HEK293T (cell line): Measurements from ENCODE around the gene ERCC3.

Experiments
- CTCF ChIA-PET: fragments of 350-600 bp; formaldehyde crosslinking; extraction: SDS; loops from one replicate; lab custom pipeline; 2021; ENCODE audit warnings: antibody characterized with exemption, inconsistent platforms; lab: Yijun Ruan, JAX
- POLR2A ChIA-PET: fragments of 350-600 bp; formaldehyde crosslinking; extraction: SDS; loops from one replicate; lab custom pipeline; 2020; ENCODE audit warnings: antibody characterized with exemption, inconsistent platforms; lab: Yijun Ruan, JAX
- DNase-seq: peaks from one replicate; pipeline ENCODE4 v3.0.0; 2012; ENCODE audit warnings: mixed read lengths; ENCODE audit errors: extremely low spot score
- ARNT ChIP-seq: fragments of 450-650 bp; IDR thresholded peaks from 2 replicates; pipeline ENCODE4 v1.6.1; 2017; ENCODE audit warnings: mild to moderate bottlenecking
- BHLHE40 ChIP-seq: fragments of 450-650 bp; IDR thresholded peaks from 2 replicates; pipeline ENCODE4 v1.6.1; 2016; ENCODE audit warnings: mild to moderate bottlenecking, moderate library complexity, borderline replicate concordance
- CTBP1 ChIP-seq: fragments of 450-650 bp; IDR thresholded peaks from 2 replicates; pipeline ENCODE4 v1.6.1; 2016; ENCODE audit warnings: borderline replicate concordance
- ELF4 ChIP-seq: fragments of 450-650 bp; IDR thresholded peaks from 2 replicates; pipeline ENCODE4 v1.6.1; 2017; ENCODE audit warnings: antibody characterized with exemption
- FOXA1 ChIP-seq: fragments of 450-650 bp; IDR thresholded peaks from 2 replicates; pipeline ENCODE4 v1.6.1; 2016; ENCODE audit warnings: mild to moderate bottlenecking
- FOXK2 ChIP-seq: fragments of 450-650 bp; IDR thresholded peaks from 2 replicates; pipeline ENCODE4 v1.6.1; 2016; ENCODE audit warnings: mild to moderate bottlenecking
- FOXM1 ChIP-seq: fragments of 450-650 bp; IDR thresholded peaks from 2 replicates; pipeline ENCODE4 v1.6.1; 2017; ENCODE audit warnings: mild to moderate bottlenecking, borderline replicate concordance
- HDGF ChIP-seq: fragments of 450-650 bp; IDR thresholded peaks from 2 replicates; pipeline ENCODE4 v1.6.1; 2017; ENCODE audit warnings: antibody characterized with exemption, borderline replicate concordance
- L3MBTL2 ChIP-seq: fragments of 450-650 bp; conservative IDR thresholded peaks from 2 replicates; pipeline ENCODE4 v1.6.1; 2016; ENCODE audit warnings: mild to moderate bottlenecking
- LEF1 ChIP-seq: fragments of 450-650 bp; IDR thresholded peaks from 2 replicates; pipeline ENCODE4 v1.6.1; 2017; ENCODE audit warnings: mild to moderate bottlenecking, borderline replicate concordance
- NFRKB ChIP-seq: fragments of 450-650 bp; IDR thresholded peaks from 2 replicates; pipeline ENCODE4 v1.6.1; 2016; ENCODE audit warnings: mild to moderate bottlenecking, moderate library complexity
- PKNOX1 ChIP-seq: fragments of 450-650 bp; IDR thresholded peaks from 2 replicates; pipeline ENCODE4 v1.6.1; 2016
- SP1 ChIP-seq: fragments of 450-650 bp; IDR thresholded peaks from 2 replicates; pipeline ENCODE4 v1.6.1; 2017
- SUZ12 ChIP-seq: fragments of 450-650 bp; IDR thresholded peaks from 2 replicates; pipeline ENCODE4 v1.6.1; 2016; ENCODE audit warnings: mild to moderate bottlenecking
- TARDBP ChIP-seq: fragments of 450-650 bp; IDR thresholded peaks from 2 replicates; pipeline ENCODE4 v1.6.1; 2016
- ZNF384 ChIP-seq: fragments of 450-650 bp; IDR thresholded peaks from 2 replicates; pipeline ENCODE4 v1.6.1; 2016

Gene ERCC3

GRCh38 chr2:127305990-127306585, 12.1 kb upstream of the ERCC3 start:
- no peak for DNase-seq
- TF ChIP-seq FOXM1 (no peak), L3MBTL2 (no peak), NFRKB (no peak), SP1 (no peak)
- POLR2A ChIA-PET = interaction anchor here (2.2 kb wide), 1 partner anchor 12 kb away, joined by 9 read pairs; the partner anchor contains the start of gene ERCC3
- CTCF ChIA-PET = interaction anchor here (0.7 kb wide), 1 partner anchor 176 kb away, joined by 3 read pairs; no protein-coding TSS in a partner anchor

GRCh38 chr2:127302168-127302567, 8.2 kb upstream of the ERCC3 start:
- ChIA-PET POLR2A (interaction anchor here (1.7 kb wide), 1 partner anchor 8 kb away, joined by 8 read pairs; the partner anchor contains the start of gene ERCC3), CTCF (no interaction called here)
- no peak for DNase-seq
- TF ChIP-seq BHLHE40 (no peak), TARDBP (no peak), LEF1 (no peak), FOXA1 (no peak), SP1 (no peak), SUZ12 (no peak), FOXK2 (no peak), PKNOX1 (no peak), HDGF (no peak), ELF4 (no peak), ARNT (no peak), FOXM1 (no peak), ZNF384 (no peak), NFRKB (no peak), CTBP1 (no peak), L3MBTL2 (no peak)

DNA sequence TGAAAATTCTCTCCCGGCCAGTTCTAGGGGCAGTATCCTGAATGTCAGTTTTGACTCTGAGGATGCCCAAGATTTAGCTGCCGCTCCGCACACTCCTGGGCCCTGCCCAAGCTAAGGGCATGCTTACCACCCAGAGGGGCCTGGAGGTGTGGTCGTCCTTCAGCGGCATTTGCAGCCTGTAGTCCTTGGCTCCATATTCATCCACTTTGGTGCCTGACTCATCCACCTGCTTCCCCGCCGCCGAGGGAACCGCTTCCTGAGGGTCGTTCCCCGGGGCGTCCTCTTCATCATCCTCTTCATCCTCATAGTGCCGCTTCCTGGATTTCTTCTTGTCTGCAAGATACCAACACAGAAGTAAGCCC, 577 bp downstream of the ERCC3 start:
- CTCF ChIA-PET = interaction anchor here (1.8 kb wide), 1 partner anchor 96 kb away, joined by 7 read pairs; no protein-coding TSS in a partner anchor
- POLR2A ChIA-PET = interaction anchor here (0.6 to 1.9 kb wide), 37 partner anchors 9 to 233 kb away, joined by 3 to 15 read pairs (median 5); partner anchors contain the start of gene IWS1
- DNase-seq = no peak
- TF ChIP-seq L3MBTL2 = no peak
- TF ChIP-seq ARNT = no peak
- TF ChIP-seq HDGF = no peak
- TF ChIP-seq NFRKB = no peak
- no peak for TF ChIP-seq FOXK2
- no peak for TF ChIP-seq FOXA1

GRCh38 chr2:127288274-127288673, 5.7 kb downstream of the ERCC3 start:
- ChIA-PET CTCF (no interaction called here), POLR2A (no interaction called here)
- no peak for TF ChIP-seq NFRKB
- no peak for TF ChIP-seq FOXA1
- no peak for TF ChIP-seq ARNT
- TF ChIP-seq BHLHE40 = no peak
- TF ChIP-seq SUZ12 = no peak
- no peak for TF ChIP-seq PKNOX1
- DNase-seq = no peak

- CTCF ChIA-PET = no interaction called here
- TF ChIP-seq CTBP1 = no peak
- TF ChIP-seq ARNT = no peak
- TF ChIP-seq FOXK2 = no peak
- TF ChIP-seq FOXM1 = no peak
- TF ChIP-seq ZNF384 = no peak
- no peak for TF ChIP-seq NFRKB
- no peak for TF ChIP-seq FOXA1
- TF ChIP-seq PKNOX1 = no peak
- TF ChIP-seq ELF4 = no peak
- no peak for TF ChIP-seq LEF1
- TF ChIP-seq TARDBP = no peak
- no peak for TF ChIP-seq SP1
- TF ChIP-seq SUZ12 = no peak
- TF ChIP-seq BHLHE40 = no peak
- no peak for TF ChIP-seq L3MBTL2
- no peak for TF ChIP-seq HDGF
- no peak for DNase-seq
- POLR2A ChIA-PET = interaction anchor here (2.5 to 3.1 kb wide), 2 partner anchors 10 to 11 kb away, joined by 9 to 14 read pairs; partner anchors contain the start of gene ERCC3
These were observed 10.7 kb downstream of the ERCC3 start for GRCh38 chr2:127283275-127283674.

DNA sequence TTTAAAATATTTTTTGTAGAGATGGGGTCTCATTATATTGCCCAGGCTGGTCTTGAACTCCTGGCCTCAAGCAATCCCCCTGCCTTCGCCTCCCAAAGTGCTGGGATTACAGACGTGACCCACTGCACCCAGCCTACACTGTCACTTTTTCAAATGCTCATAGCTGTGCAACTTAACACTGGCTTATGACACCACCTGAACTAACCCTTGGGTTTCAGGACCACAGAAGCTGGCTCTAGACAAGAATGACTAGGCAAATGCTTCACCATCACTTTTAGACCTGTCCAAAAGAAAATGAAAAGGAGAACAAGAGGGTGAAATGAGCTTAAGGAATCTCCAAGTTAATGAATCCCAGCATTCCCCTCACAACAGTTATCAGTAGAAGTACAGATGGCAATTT, 13.3 kb downstream of the ERCC3 start:
- POLR2A ChIA-PET = interaction anchor here (3.1 kb wide), 1 partner anchor 13 kb away, joined by 14 read pairs; the partner anchor contains the start of gene ERCC3
- CTCF ChIA-PET = no interaction called here
- no peak for DNase-seq
- TF ChIP-seq FOXM1 (no peak), ARNT (no peak), CTBP1 (no peak), NFRKB (no peak), LEF1 (no peak), HDGF (no peak), ZNF384 (no peak), L3MBTL2 (no peak), FOXK2 (no peak)

- ChIA-PET CTCF (no interaction called here), POLR2A (no interaction called here)
- TF ChIP-seq FOXA1 (no peak), TARDBP (no peak), ELF4 (no peak), ZNF384 (no peak), PKNOX1 (no peak), SP1 (no peak), FOXK2 (no peak), CTBP1 (no peak), ARNT (no peak), L3MBTL2 (no peak), SUZ12 (no peak), LEF1 (no peak), NFRKB (no peak), FOXM1 (no peak), HDGF (no peak), BHLHE40 (no peak)
- DNase-seq = no peak
These were observed 14.2 kb downstream of the ERCC3 start for GRCh38 chr2:127279781-127280180.
